ENCODE measurements around the gene MRPS12.

MRPS12 gene

GRCh38 chr19:38890686-38891085, 40.1 kb upstream of the MRPS12 start:
- no peaks in the 10 kb centered on the region for H3K79me2 ChIP-seq (ENCODE audit: insufficient read depth, low read depth)
- no peak overlapping the region for H3K9ac ChIP-seq
- H3K27ac ChIP-seq, result no peak overlapping the region
- H3K4me2 ChIP-seq, result no peak overlapping the region
- H3K36me3 ChIP-seq (ENCODE audit: insufficient read depth), result no peaks in the 10 kb centered on the region
- H2AFZ ChIP-seq (ENCODE audit: low read depth), result no peak overlapping the region
- H3K27me3 ChIP-seq (ENCODE audit: insufficient read depth, low read depth), result no peaks in the 10 kb centered on the region
- H4K20me1 ChIP-seq (ENCODE audit: insufficient read depth), result no peaks in the 10 kb centered on the region
- no peak for TF ChIP-seq CTCF (conservative IDR thresholded peaks at IDR 0.05; ENCODE audit: low read depth, low read length)
- no peaks in the 10 kb centered on the region for H3K4me1 ChIP-seq (ENCODE audit: low read depth, poor library complexity, severe bottlenecking)
- no peak overlapping the region for H3K4me3 ChIP-seq (IDR thresholded peaks at IDR 0.05; ENCODE audit: insufficient read depth, low read depth, low read length)

GRCh38 chr19:38891771-38892170, 39.0 kb upstream of the MRPS12 start:
- Histone ChIP-seq H3K79me2 (ENCODE audit: insufficient read depth, low read depth) (no peaks in the 10 kb centered on the region), H3K36me3 (ENCODE audit: insufficient read depth) (no peaks in the 10 kb centered on the region), H3K9ac (no peak overlapping the region), H4K20me1 (ENCODE audit: insufficient read depth) (no peaks in the 10 kb centered on the region), H3K27me3 (ENCODE audit: insufficient read depth, low read depth) (no peaks in the 10 kb centered on the region), H3K27ac (no peak overlapping the region), H2AFZ (ENCODE audit: low read depth) (no peak overlapping the region), H3K4me2 (no peak overlapping the region), H3K4me1 (ENCODE audit: low read depth, poor library complexity, severe bottlenecking) (no peaks in the 10 kb centered on the region), H3K4me3 (IDR thresholded peaks at IDR 0.05; ENCODE audit: insufficient read depth, low read depth, low read length) (no peak overlapping the region)
- TF ChIP-seq CTCF (conservative IDR thresholded peaks at IDR 0.05; ENCODE audit: low read depth, low read length), result no peak

GRCh38 chr19:38892841-38893240, 37.9 kb upstream of the MRPS12 start:
- Histone ChIP-seq H4K20me1 (ENCODE audit: insufficient read depth) (no peaks in the 10 kb centered on the region), H3K4me1 (ENCODE audit: low read depth, poor library complexity, severe bottlenecking) (peaks cover under 1% of the 10 kb centered on the region), H3K36me3 (ENCODE audit: insufficient read depth) (no peaks in the 10 kb centered on the region), H3K9ac (no peak overlapping the region), H2AFZ (ENCODE audit: low read depth) (no peak overlapping the region), H3K4me2 (no peak overlapping the region), H3K27ac (no peak overlapping the region), H3K27me3 (ENCODE audit: insufficient read depth, low read depth) (no peaks in the 10 kb centered on the region), H3K79me2 (ENCODE audit: insufficient read depth, low read depth) (no peaks in the 10 kb centered on the region), H3K4me3 (IDR thresholded peaks at IDR 0.05; ENCODE audit: insufficient read depth, low read depth, low read length) (no peak overlapping the region)
- no peak for TF ChIP-seq CTCF (conservative IDR thresholded peaks at IDR 0.05; ENCODE audit: low read depth, low read length)

GRCh38 chr19:38893341-38893771, 37.4 kb upstream of the MRPS12 start:
- H4K20me1 ChIP-seq (ENCODE audit: insufficient read depth), result no peaks in the 10 kb centered on the region
- TF ChIP-seq CTCF (conservative IDR thresholded peaks at IDR 0.05; ENCODE audit: low read depth, low read length), result no peak
- no peak overlapping the region for H3K4me3 ChIP-seq (IDR thresholded peaks at IDR 0.05; ENCODE audit: insufficient read depth, low read depth, low read length)
- H3K27me3 ChIP-seq (ENCODE audit: insufficient read depth, low read depth), result no peaks in the 10 kb centered on the region
- H3K36me3 ChIP-seq (ENCODE audit: insufficient read depth), result no peaks in the 10 kb centered on the region
- no peak overlapping the region for H3K4me2 ChIP-seq
- no peak overlapping the region for H3K9ac ChIP-seq
- H3K79me2 ChIP-seq (ENCODE audit: insufficient read depth, low read depth), result no peaks in the 10 kb centered on the region
- H3K4me1 ChIP-seq (ENCODE audit: low read depth, poor library complexity, severe bottlenecking), result peaks cover 6% of the 10 kb centered on the region
- no peak overlapping the region for H2AFZ ChIP-seq (ENCODE audit: low read depth)
- no peak overlapping the region for H3K27ac ChIP-seq

Measured in KMS-11 (cell line).